ENCODE results near the gene ACE.

The ACE gene

DNA sequence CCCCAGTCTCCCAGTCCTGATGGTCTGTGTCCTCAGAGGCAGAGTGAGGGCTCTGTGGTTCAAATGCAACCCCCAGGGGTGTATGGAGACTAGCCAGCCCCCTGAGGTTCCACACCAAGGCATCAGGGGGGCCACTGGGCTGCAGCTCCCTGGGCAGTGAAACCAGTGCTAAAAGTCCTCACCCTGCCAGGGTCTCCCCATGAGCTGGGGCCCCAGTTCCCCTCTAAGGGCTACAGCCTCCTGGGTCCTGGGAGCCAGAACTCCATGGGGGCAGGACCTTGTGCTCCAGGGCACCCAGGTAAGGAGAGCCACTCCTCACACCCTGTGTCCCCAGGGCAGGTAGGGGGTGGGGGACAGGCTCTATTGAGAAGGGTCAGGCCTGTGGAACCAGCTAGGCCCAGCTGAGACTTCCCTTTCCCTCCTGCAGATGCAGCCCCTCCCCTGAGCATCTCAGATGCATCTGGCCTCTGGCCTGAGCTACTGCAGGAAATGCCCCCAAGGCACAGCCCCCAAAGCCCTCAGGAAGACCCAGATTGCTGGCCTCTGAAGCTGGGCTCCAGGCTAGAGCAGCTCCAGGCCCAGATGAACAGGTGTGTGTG, 67.1 kb downstream of the ACE start:
- Histone ChIP-seq H3K27me3 (ENCODE audit: control insufficient read depth in 1 of 2, insufficient read depth in 2 of 2, low read length in 2 of 2) (peaks cover 7 to 9% of the 10 kb centered on the region in 2 donors), H3K9me3 (ENCODE audit: control insufficient read depth in 1 of 2, low read length in 2 of 2) (no peaks in the 10 kb centered on the region), H3K36me3 (ENCODE audit: control insufficient read depth in 1 of 2, insufficient read depth in 2 of 2, low read length in 2 of 2) (no peaks in the 10 kb centered on the region), H3K27ac (ENCODE audit: low read depth, low read length) (no peak overlapping the region), H3K4me3 (ENCODE audit: low read depth in 1 of 2, low read length in 2 of 2) (no peak overlapping the region), H3K4me1 (ENCODE audit: control insufficient read depth in 1 of 2, insufficient read depth in 2 of 2, low read length in 2 of 2) (no peaks in the 10 kb centered on the region), H3K9ac (ENCODE audit: low read depth in 1 of 2, low read length in 2 of 2) (no peak overlapping the region)

- H3K36me3 ChIP-seq (ENCODE audit: control insufficient read depth in 1 of 2, insufficient read depth in 2 of 2, low read length in 2 of 2) = no peaks in the 10 kb centered on the region
- H3K9me3 ChIP-seq (ENCODE audit: control insufficient read depth in 1 of 2, low read length in 2 of 2) = no peaks in the 10 kb centered on the region
- H3K27ac ChIP-seq (ENCODE audit: low read depth, low read length) = no peak overlapping the region
- peaks cover 0 to 2% of the 10 kb centered on the region in 2 donors for H3K27me3 ChIP-seq (ENCODE audit: control insufficient read depth in 1 of 2, insufficient read depth in 2 of 2, low read length in 2 of 2)
- peaks cover 0 to 5% of the 10 kb centered on the region in 2 donors for H3K4me1 ChIP-seq (ENCODE audit: control insufficient read depth in 1 of 2, insufficient read depth in 2 of 2, low read length in 2 of 2)
- H3K4me3 ChIP-seq (ENCODE audit: low read depth in 1 of 2, low read length in 2 of 2) = no peak overlapping the region
- H3K9ac ChIP-seq (ENCODE audit: low read depth in 1 of 2, low read length in 2 of 2) = no peak overlapping the region
Measured at GRCh38 chr17:63544467-63545301, 67.8 kb downstream of the ACE start.

- Histone ChIP-seq H3K4me3 (ENCODE audit: low read depth in 1 of 2, low read length in 2 of 2) (no peak overlapping the region), H3K27ac (ENCODE audit: low read depth, low read length) (no peak overlapping the region), H3K4me1 (ENCODE audit: control insufficient read depth in 1 of 2, insufficient read depth in 2 of 2, low read length in 2 of 2) (peaks cover 0 to 10% of the 10 kb centered on the region in 2 donors), H3K27me3 (ENCODE audit: control insufficient read depth in 1 of 2, insufficient read depth in 2 of 2, low read length in 2 of 2) (no peaks in the 10 kb centered on the region), H3K9ac (ENCODE audit: low read depth in 1 of 2, low read length in 2 of 2) (no peak overlapping the region), H3K9me3 (ENCODE audit: control insufficient read depth in 1 of 2, low read length in 2 of 2) (no peaks in the 10 kb centered on the region), H3K36me3 (ENCODE audit: control insufficient read depth in 1 of 2, insufficient read depth in 2 of 2, low read length in 2 of 2) (no peaks in the 10 kb centered on the region)
Measured at GRCh38 chr17:63546308-63547082, 69.6 kb downstream of the ACE start.

DNA sequence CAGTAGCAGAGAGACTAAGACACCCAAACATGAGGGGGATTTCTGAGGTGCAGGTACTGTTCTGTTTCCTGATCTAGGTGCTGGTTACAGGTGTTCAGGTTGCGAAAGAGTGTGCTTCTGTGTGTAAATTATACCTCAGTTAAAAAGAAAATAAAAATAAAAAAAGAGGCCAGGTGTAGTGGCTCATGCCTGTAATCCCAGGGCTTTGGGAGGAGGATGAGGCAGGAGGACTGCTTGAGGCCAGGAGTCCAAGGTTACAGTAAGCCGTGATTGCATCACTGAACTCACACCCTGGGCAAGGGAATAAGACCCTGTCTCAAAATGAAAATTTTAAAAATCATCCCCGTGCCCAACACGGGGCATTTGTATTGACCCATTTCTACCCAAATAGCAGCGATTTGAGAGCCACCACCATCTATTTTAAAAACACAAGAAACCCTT, 70.2 kb downstream of the ACE start:
- Histone ChIP-seq H3K4me3 (ENCODE audit: low read depth in 1 of 2, low read length in 2 of 2) (no peak overlapping the region), H3K36me3 (ENCODE audit: control insufficient read depth in 1 of 2, insufficient read depth in 2 of 2, low read length in 2 of 2) (no peaks in the 10 kb centered on the region), H3K27ac (ENCODE audit: low read depth, low read length) (no peak overlapping the region), H3K9ac (ENCODE audit: low read depth in 1 of 2, low read length in 2 of 2) (no peak overlapping the region), H3K27me3 (ENCODE audit: control insufficient read depth in 1 of 2, insufficient read depth in 2 of 2, low read length in 2 of 2) (no peaks in the 10 kb centered on the region), H3K9me3 (ENCODE audit: control insufficient read depth in 1 of 2, low read length in 2 of 2) (no peaks in the 10 kb centered on the region), H3K4me1 (ENCODE audit: control insufficient read depth in 1 of 2, insufficient read depth in 2 of 2, low read length in 2 of 2) (peaks cover 2 to 12% of the 10 kb centered on the region in 2 donors)

Measured in duodenal mucosa (tissue), 2 donors.